ENCODE data around the gene ZFAND5. TPM values are rescaled to one million over a fixed set of nuclear protein-coding genes. Genes with fewer than 3 reads are reported as not detected.

The ZFAND5 gene
- total and polyA plus RNA-seq, 2 of the 13 experiments (the other 11 are each of a cell fraction or from before 2014, with no cell fraction given): 53.4 to 60.2 TPM

GRCh38 chr9:72364679-72365524 lies at the start of gene ZFAND5 (continued):
- TF ChIP-seq XRCC5 (optimal IDR thresholded peaks at IDR 0.05; ENCODE audit: low read length) (no peak), TFDP2 (CRISPR knock-in tag; IDR thresholded peaks at IDR 0.05) (peak; percentile 8; the same call in 1 of the 2 replicates), ZNF629 (CRISPR knock-in tag; conservative IDR thresholded peaks at IDR 0.05) (no peak), SMC3 (IDR thresholded peaks at IDR 0.05; ENCODE audit: low read length) (no peak), ZNF503 (CRISPR knock-in tag; IDR thresholded peaks at IDR 0.05) (no peak; the same call in 1 of the 2 replicates), CREB1 (IDR thresholded peaks at IDR 0.05) (peak; percentile 90), CREB1 (CRISPR knock-in tag; IDR thresholded peaks at IDR 0.05) (no peak), TEAD2 (CRISPR knock-in tag; IDR thresholded peaks at IDR 0.05) (no peak), HBP1 (CRISPR knock-in tag; IDR thresholded peaks at IDR 0.05; ENCODE audit: low read depth) (peak; percentile 68; the same call in 1 of the 2 replicates), RBM22 (optimal IDR thresholded peaks at IDR 0.05; ENCODE audit: low read length) (no peak), TFAP4 (IDR thresholded peaks at IDR 0.05; ENCODE audit: borderline replicate concordance, low read depth) (no peak), ZNF333 (CRISPR knock-in tag; IDR thresholded peaks at IDR 0.05; ENCODE audit: borderline replicate concordance) (no peak), ZSCAN30 (CRISPR knock-in tag; IDR thresholded peaks at IDR 0.05) (0 out of 2 replicates have a peak, but pooled peaks have one; percentile 26), ZEB1 (IDR thresholded peaks at IDR 0.05; ENCODE audit: insufficient replicate concordance, low read depth) (peak; percentile 51), YY1 (IDR thresholded peaks at IDR 0.05; ENCODE audit: insufficient read depth, insufficient replicate concordance, low read depth, low read length) (peak; percentile 62), POLR2AphosphoS2 (IDR thresholded peaks at IDR 0.05; ENCODE audit: low read depth, low read length) (peak; percentile 93; the same call in 1 of the 2 replicates), PRPF4 (IDR thresholded peaks at IDR 0.05; ENCODE audit: low read depth, low read length, poor library complexity, severe bottlenecking) (no peak), ZFP41 (CRISPR knock-in tag; IDR thresholded peaks at IDR 0.05; ENCODE audit: borderline replicate concordance) (no peak), ZMYM4 (CRISPR knock-in tag; IDR thresholded peaks at IDR 0.05) (peak; percentile 73), KMT2A (CRISPR knock-in tag; IDR thresholded peaks at IDR 0.05) (no peak; the same call in 1 of the 2 replicates), RXRB (CRISPR knock-in tag; IDR thresholded peaks at IDR 0.05; ENCODE audit: borderline replicate concordance) (peak; percentile 64), RFXANK (CRISPR knock-in tag; IDR thresholded peaks at IDR 0.05) (no peak), ZNF30 (CRISPR knock-in tag; IDR thresholded peaks at IDR 0.05) (no peak; the same call in 1 of the 2 replicates), NR2F1 (CRISPR knock-in tag; IDR thresholded peaks at IDR 0.05) (no peak), RBAK (CRISPR knock-in tag; IDR thresholded peaks at IDR 0.05) (no peak), FOXA3 (CRISPR knock-in tag; IDR thresholded peaks at IDR 0.05) (peak; percentile 39), ZNF354B (CRISPR knock-in tag; IDR thresholded peaks at IDR 0.05) (no peak)

All from HepG2 (cell line).